K562 (cell line): ENCODE results near the gene BAIAP2. TPM values are rescaled to one million over a fixed set of nuclear protein-coding genes. Genes with fewer than 3 reads are reported as not detected.

Experiments used
- CBX8 ChIP-seq: fragments of 200-600 bp; sonication (generic); IDR thresholded peaks from 2 replicates; pipeline ENCODE4 v1.6.1; 2012; ENCODE audit warnings: borderline replicate concordance, mixed run types, low read depth, mild to moderate bottlenecking, moderate library complexity, mixed read lengths, low read length, control low read depth, inconsistent platforms; ENCODE audit not compliant: poor library complexity, severe bottlenecking; ENCODE audit errors: extremely low read depth
- EP400 ChIP-seq: fragments of 450-650 bp; IDR thresholded peaks from 2 replicates; pipeline ENCODE4 v1.6.1; 2017; ENCODE audit warnings: antibody characterized with exemption, mild to moderate bottlenecking, moderate library complexity
- HCFC1 ChIP-seq: IDR thresholded peaks from 2 replicates; pipeline ENCODE4 v1.6.1; 2012; ENCODE audit warnings: low read depth, low read length, improper control_type of control experiment
- HNRNPK ChIP-seq: fragments of 200-400 bp; formaldehyde crosslinking; IDR thresholded peaks from one replicate; pipeline ENCODE4 v1.6.1; 2018; ENCODE audit warnings: mild to moderate bottlenecking, low read depth, low read length; ENCODE audit not compliant: poor library complexity, severe bottlenecking
- ILF3 ChIP-seq: fragments of 450-650 bp; IDR thresholded peaks from 2 replicates; pipeline ENCODE4 v1.6.1; 2018; ENCODE audit warnings: antibody characterized with exemption, mild to moderate bottlenecking, moderate library complexity, borderline replicate concordance
- IRF2 ChIP-seq: sonication (generic); formaldehyde crosslinking; IDR thresholded peaks from 2 replicates; pipeline ENCODE4 v1.8.1; 2022; ENCODE audit warnings: mild to moderate bottlenecking, missing genetic modification reagents
- MED1 ChIP-seq: sonication (generic); formaldehyde crosslinking; IDR thresholded peaks from 2 replicates; pipeline ENCODE4 v1.8.1; 2023; ENCODE audit warnings: missing genetic modification reagents, borderline replicate concordance
- NCOA4 ChIP-seq: fragments of 450-650 bp; IDR thresholded peaks from 2 replicates; pipeline ENCODE4 v1.6.1; 2018; ENCODE audit warnings: mild to moderate bottlenecking; ENCODE audit not compliant: partially characterized antibody
- NR4A1 ChIP-seq, 2 experiments: fragments of 250-450 bp in 1 of 2; fragments of 450-650 bp in 1 of 2; sonication (Bioruptor Pico) in 1 of 2; IDR thresholded peaks; 2 replicates each; pipeline versions ENCODE4 v1.4.0 to v1.6.1; 2016 to 2020; ENCODE audit warnings: mild to moderate bottlenecking in 2 of 2, missing compliant biosample characterization in 1 of 2, missing genetic modification characterization in 1 of 2, moderate library complexity in 1 of 2
- POLR3A ChIP-seq: IDR thresholded peaks from 2 replicates; pipeline ENCODE4 v1.6.1; 2011; ENCODE audit warnings: borderline replicate concordance, mild to moderate bottlenecking, moderate library complexity; ENCODE audit not compliant: insufficient read length, insufficient read depth; ENCODE audit errors: extremely low read depth
- VEZF1 ChIP-seq: fragments of 200-800 bp; sonication (Bioruptor generic); IDR thresholded peaks from 2 replicates; pipeline ENCODE4 v1.6.1; 2017; ENCODE audit warnings: missing genetic modification characterization, missing compliant biosample characterization
- ZNF121 ChIP-seq: sonication (generic); formaldehyde crosslinking; conservative IDR thresholded peaks from 2 replicates; pipeline ENCODE4 v1.8.0; 2022; ENCODE audit warnings: missing genetic modification reagents
- ZNF212 ChIP-seq: fragments of 450-650 bp; formaldehyde crosslinking; IDR thresholded peaks from 2 replicates; pipeline ENCODE4 v1.4.0; 2020; ENCODE audit warnings: mild to moderate bottlenecking
- ZNF232 ChIP-seq: sonication (generic); formaldehyde crosslinking; IDR thresholded peaks from 2 replicates; pipeline ENCODE4 v1.8.0; 2022; ENCODE audit warnings: mild to moderate bottlenecking, missing genetic modification reagents
- ZNF280A ChIP-seq: fragments of 450-650 bp; IDR thresholded peaks from 2 replicates; pipeline ENCODE4 v1.6.1; 2018; ENCODE audit warnings: mild to moderate bottlenecking, low read depth; ENCODE audit not compliant: partially characterized antibody
- ZNF384 ChIP-seq: IDR thresholded peaks from 2 replicates; pipeline ENCODE4 v1.6.1; 2012; ENCODE audit warnings: low read depth, low read length, improper control_type of control experiment
- ZNF445 ChIP-seq: fragments of 250-450 bp; sonication (Bioruptor Pico); IDR thresholded peaks from 2 replicates; pipeline ENCODE4 v1.4.0; 2020; ENCODE audit warnings: low read depth, mild to moderate bottlenecking, moderate library complexity
- ZNF77 ChIP-seq: fragments of 250-450 bp; sonication (Bioruptor Pico); IDR thresholded peaks from 2 replicates; pipeline ENCODE4 v1.5.0; 2020
- polyA plus RNA-seq, 8 experiments: library from polyadenylated mRNA; depleted of rRNA in 4 of 8; stranded (reverse) in 5 of 8; unstranded in 3 of 8; fragments of >200 nt; fragmentation: Nextera tagmentation in 2 of 8; fragmentation: Illumina TruSeq in 1 of 8; extraction: Ambion mirVana in 2 of 8; extraction: Trizol in 1 of 8; gene quantifications; 2 replicates each; pipeline versions ENCODE4 v1.2.1 to v1.2.3, GENCODE V29; 2011 to 2014; ENCODE audit warnings: inconsistent platforms in 1 of 8, missing spikeins in 1 of 8
- total RNA-seq, 7 experiments: library from RNA; depleted of rRNA in 6 of 7; stranded (reverse); fragments of >200 nt in 6 of 7; fragmentation: Illumina TruSeq in 2 of 7; extraction: Trizol in 2 of 7; gene quantifications; 2 replicates each; pipeline versions ENCODE4 v1.2.1 to v1.2.3, GENCODE V29; 2011 to 2021; ENCODE audit warnings: low replicate concordance in 1 of 7
- TF ChIP-seq, protein P1 (sequence below): conservative IDR thresholded peaks from 2 replicates; pipeline ENCODE4 v1.6.1; 2011; ENCODE audit warnings: low read depth, mild to moderate bottlenecking, low read length; ENCODE audit not compliant: control insufficient read depth
- TF ChIP-seq, protein P2 (sequence below): sonication (generic); formaldehyde crosslinking; IDR thresholded peaks from 2 replicates; pipeline ENCODE4 v1.8.0; 2023; ENCODE audit warnings: mild to moderate bottlenecking, missing genetic modification reagents
- TF ChIP-seq, protein P3 (sequence below): sonication (generic); formaldehyde crosslinking; IDR thresholded peaks from 2 replicates; pipeline ENCODE4 v1.8.0; 2022; ENCODE audit warnings: missing genetic modification reagents, mild to moderate bottlenecking, moderate library complexity, borderline replicate concordance

Gene BAIAP2
- total and polyA plus RNA-seq, 9 of the 15 experiments (the other 6 are each of a cell fraction or from before 2014, with no cell fraction given), result 2.3 to 51.6 (median 18.4) TPM

DNA sequence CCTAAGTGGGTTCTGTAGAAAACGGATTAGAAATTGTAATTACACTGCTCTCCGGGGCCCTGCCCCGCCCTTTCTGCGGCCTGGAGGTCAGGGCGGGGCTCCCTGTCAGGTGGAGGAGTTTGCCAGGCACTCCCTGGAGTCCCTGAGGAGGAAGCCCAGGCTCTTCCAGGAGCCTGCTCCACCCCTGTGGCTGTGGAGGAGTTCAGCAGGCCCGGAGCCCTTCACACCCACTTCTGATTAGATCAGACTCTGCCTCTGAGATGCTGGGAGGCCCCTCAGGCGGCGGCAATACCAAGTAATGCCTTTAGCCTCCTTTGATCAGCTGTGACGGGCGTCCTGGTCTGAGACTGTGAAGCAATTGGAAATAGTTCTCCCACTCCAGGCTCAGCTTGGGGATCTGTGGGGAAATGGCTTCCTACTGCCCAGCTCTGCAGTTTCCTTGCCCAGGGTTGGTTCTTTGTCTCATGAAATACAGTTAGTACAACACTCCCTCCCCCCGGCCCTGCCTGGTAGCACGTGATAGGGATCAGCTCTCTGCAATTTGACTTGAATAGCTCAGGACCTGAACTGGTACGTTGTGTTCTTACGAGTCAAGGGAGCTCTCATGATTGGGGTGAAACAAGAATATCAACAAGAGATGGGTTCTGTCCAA lies 22.3 kb downstream of the BAIAP2 start (continued):
- TF ChIP-seq HCFC1 (0 out of 2 replicates have a peak, but pooled peaks have one; percentile 5), ZNF384 (no peak), IRF2 (CRISPR knock-in tag) (no peak), ZNF280A (no peak), EP400 (peak; percentile 20; the same call in 1 of the 2 replicates), VEZF1 (CRISPR knock-in tag) (peak; percentile 89), ILF3 (no peak), NCOA4 (no peak), ZNF232 (CRISPR knock-in tag) (no peak), ZNF121 (no peak), NR4A1 (CRISPR knock-in tag; IDR thresholded peaks at IDR 0.05) (no peak), NR4A1 (tag; IDR thresholded peaks at IDR 0.05) (no peak), ZNF445 (CRISPR knock-in tag) (no peak), POLR3A (no peak), ZNF212 (CRISPR knock-in tag) (no peak), HNRNPK (no peak), CBX8 (no peak), MED1 (no peak), ZNF77 (no peak)
- TF ChIP-seq, protein P1, sequence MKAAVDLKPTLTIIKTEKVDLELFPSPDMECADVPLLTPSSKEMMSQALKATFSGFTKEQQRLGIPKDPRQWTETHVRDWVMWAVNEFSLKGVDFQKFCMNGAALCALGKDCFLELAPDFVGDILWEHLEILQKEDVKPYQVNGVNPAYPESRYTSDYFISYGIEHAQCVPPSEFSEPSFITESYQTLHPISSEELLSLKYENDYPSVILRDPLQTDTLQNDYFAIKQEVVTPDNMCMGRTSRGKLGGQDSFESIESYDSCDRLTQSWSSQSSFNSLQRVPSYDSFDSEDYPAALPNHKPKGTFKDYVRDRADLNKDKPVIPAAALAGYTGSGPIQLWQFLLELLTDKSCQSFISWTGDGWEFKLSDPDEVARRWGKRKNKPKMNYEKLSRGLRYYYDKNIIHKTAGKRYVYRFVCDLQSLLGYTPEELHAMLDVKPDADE, result no peak
- TF ChIP-seq, protein P2, sequence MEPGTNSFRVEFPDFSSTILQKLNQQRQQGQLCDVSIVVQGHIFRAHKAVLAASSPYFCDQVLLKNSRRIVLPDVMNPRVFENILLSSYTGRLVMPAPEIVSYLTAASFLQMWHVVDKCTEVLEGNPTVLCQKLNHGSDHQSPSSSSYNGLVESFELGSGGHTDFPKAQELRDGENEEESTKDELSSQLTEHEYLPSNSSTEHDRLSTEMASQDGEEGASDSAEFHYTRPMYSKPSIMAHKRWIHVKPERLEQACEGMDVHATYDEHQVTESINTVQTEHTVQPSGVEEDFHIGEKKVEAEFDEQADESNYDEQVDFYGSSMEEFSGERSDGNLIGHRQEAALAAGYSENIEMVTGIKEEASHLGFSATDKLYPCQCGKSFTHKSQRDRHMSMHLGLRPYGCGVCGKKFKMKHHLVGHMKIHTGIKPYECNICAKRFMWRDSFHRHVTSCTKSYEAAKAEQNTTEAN (CRISPR knock-in tag), result no peak
- TF ChIP-seq, protein P3, sequence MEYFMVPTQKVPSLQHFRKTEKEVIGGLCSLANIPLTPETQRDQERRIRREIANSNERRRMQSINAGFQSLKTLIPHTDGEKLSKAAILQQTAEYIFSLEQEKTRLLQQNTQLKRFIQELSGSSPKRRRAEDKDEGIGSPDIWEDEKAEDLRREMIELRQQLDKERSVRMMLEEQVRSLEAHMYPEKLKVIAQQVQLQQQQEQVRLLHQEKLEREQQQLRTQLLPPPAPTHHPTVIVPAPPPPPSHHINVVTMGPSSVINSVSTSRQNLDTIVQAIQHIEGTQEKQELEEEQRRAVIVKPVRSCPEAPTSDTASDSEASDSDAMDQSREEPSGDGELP, result peak; percentile 97
